Left colon (tissue), 2 donors: ENCODE data around the gene PEX3. TPM values are rescaled to one million over a fixed set of nuclear protein-coding genes. Genes with fewer than 3 reads are reported as not detected.

Experiments used
- ATAC-seq: fragments of 200-7000 bp; cut with Tn5 transposase; one replicate; pipeline ENCODE4 v1.9.1; 2020; ENCODE audit warnings: mild to moderate bottlenecking, moderate library complexity
- DNase-seq, 2 donors: peaks; one replicate each; pipeline ENCODE4 v3.0.0-alpha.2; 2020
- intact Hi-C, 2 donors: fragments of 100-400 bp; cut with DNase I in 1 of 2; cut with micrococcal nuclease in 1 of 2; formaldehyde crosslinking; loops; one replicate each; pipeline versions ENCODE4 v1.11.2 to v1.14.0; 2022; cut with DNase I, micrococcal nuclease
- total RNA-seq, 2 donors: library from RNA; stranded (reverse); fragmentation: NEBNext Ultra II Directional; extraction: Animal tissue kit (Norgen Biotek cat#: 25700); gene quantifications; one replicate each; pipeline ENCODE4 v1.2.1, GENCODE V29; 2021
- donor health status: DM: no; HTN: no; CAD: no.
- donor health status: DM: yes; HTN: yes; CAD: no.

Gene PEX3
- total RNA-seq, 2 donors from 2014 or later = 10.4 to 11.2 TPM

DNA sequence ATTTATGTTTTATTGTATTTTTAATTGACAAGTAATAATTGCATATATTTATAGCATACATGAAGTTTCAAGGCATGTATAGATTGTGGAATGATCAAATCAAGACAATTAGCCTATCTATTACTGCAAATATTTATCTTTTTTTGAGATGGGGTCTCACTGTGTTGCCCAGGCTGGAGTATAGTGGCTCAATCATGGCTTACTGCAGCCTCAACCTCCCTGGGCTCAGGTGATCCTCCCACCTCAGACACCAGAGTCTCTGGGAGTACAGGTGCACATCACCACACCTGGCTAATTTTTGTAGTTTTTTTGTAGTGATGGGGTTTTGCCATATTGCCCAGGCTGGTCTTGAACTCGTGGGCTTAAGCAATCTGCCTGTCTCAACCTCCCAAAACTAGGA lies 77.1 kb downstream of the PEX3 start:
- ATAC-seq (no peak), DNase-seq (no peak)
- intact Hi-C loops = no loop called here

DNA sequence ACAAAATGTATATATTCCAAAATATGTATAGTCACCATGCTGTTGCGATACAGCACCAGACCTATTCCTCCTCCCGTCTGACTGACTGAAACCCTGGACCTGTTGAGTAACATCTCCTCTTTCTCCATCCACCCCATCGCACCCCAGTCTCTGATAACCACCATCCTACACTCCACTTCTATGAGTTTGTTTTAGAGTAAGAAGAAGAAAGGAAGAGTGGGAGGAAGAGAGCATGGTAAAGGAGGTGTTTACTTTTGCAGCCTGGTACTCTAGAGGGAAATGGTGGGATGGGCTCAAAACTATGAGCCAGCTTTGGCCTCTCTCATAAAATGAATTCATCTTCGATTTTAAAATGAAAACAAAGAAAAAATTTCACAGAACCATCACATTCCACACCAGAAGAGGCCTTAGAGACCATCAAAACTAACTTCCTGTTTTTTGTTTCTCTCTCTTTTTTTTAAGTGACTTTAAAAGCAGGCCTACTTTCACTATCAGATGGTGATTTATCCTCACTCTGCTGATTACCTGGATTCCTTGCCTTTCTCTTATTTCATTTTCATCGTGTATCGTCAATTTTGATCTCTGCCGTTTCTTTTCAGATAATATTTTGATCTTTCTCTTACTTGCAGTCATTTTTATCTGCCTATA lies 77.7 kb downstream of the PEX3 start:
- ATAC-seq = no peak
- no peak for DNase-seq
- intact Hi-C loops = no loop called here

DNA sequence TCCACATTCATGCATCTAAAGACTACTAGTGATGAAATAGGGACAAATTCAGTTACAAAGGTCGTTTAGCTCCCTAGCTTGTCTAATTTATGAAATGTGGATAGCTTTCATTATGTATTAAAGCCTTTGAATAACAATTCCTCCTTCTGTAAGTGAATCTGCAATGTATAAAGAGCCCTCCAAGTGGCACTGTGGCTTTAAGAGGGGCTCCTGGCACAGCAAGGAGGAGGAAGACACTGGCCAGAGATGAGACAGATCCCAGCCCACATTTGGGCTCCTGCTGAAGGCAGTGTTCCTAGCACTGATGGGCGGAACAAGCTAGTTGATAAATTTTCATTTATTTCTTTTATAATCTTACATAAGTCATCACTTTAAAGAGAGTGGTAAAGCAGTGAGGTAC lies 78.5 kb downstream of the PEX3 start:
- intact Hi-C loops = no loop called here
- ATAC-seq = no peak

DNA sequence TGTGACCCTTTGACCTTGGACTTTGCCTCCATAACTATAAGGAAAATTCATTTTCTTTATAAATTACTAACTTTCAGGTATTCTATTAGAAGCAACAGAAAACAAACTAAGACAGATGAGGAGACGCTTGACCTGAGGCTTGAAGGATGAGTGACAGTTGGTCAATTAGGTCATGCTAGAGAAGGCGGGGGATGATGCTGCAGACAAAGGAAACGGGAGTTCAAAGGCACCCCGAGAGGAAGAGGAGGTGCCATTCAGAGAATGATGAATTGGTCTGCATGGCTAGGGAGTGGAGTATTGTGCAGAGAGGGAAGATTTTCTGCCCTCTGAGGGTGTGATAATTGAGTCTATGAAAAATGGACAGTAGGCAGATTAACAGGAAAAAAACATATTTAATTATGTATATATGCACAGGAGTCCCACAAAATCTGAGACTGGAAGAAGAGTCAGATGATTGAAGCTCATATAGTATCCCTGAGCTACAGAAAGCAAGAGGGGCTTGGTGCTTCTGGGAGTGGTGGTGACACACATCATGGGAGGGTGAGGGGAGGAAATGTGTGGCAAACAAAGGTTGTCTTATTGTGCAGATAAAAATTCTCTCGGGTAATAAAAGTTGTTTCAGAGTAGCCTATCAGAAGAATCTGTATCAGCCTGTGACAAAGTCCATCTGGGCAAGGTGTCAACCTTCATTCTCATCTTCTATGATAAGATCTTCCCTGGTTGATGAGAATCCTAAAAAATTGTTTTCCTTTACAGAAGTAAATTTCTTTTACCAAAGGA lies 81.3 kb downstream of the PEX3 start:
- ATAC-seq (peak; percentile 75), DNase-seq (peak in 1 of 2 donors; percentile 48)
- intact Hi-C loops = no loop called here

More for the DNA sequence above, 78.5 kb downstream of the PEX3 start:
- no peak for DNase-seq

DNA sequence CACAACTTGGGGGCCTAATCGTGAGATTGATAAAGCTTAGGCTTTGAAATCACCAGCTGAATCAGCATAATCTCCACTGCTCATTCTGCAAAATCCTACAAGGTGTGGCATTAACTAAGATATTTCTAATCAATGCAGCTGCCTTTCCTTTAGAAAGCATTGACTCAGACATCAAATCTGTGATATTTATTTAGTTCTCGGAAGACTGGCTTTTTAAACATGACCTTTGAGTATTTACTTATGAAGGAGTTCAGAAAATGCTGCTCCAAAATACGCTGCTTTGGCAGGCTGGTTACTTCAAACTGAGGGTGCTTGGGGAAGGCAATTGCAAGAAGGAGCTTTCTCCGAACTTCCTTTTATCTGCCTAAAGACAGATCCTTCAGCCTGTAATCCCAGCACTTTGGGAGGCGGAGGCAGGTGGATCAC lies 84.6 kb downstream of the PEX3 start:
- DNase-seq (no peak), ATAC-seq (no peak)
- intact Hi-C loops = no loop called here

DNA sequence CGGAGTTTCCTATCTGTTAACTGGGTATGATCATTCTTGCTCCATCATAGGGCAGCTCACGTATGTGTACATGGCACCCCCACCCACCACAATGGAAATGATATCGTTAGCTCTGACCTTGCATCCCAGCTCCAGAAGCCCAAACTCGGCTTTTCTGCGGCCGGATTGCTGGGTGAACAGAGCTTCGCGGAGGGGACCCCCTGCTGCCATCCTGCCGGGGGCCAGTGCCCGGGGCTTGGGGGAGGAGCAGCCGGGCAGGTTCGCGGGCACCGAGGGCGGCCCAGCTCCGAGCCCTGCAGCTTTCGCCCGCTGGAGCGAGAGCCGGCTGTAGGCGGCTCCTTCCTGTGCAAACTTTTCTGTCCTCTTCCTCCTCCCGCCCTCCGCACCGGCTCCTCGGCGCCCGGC lies 85.9 kb downstream of the PEX3 start:
- ATAC-seq (peak; percentile 70), DNase-seq (peak; percentile 50 to 75)
- intact Hi-C loops = no loop called here

DNA sequence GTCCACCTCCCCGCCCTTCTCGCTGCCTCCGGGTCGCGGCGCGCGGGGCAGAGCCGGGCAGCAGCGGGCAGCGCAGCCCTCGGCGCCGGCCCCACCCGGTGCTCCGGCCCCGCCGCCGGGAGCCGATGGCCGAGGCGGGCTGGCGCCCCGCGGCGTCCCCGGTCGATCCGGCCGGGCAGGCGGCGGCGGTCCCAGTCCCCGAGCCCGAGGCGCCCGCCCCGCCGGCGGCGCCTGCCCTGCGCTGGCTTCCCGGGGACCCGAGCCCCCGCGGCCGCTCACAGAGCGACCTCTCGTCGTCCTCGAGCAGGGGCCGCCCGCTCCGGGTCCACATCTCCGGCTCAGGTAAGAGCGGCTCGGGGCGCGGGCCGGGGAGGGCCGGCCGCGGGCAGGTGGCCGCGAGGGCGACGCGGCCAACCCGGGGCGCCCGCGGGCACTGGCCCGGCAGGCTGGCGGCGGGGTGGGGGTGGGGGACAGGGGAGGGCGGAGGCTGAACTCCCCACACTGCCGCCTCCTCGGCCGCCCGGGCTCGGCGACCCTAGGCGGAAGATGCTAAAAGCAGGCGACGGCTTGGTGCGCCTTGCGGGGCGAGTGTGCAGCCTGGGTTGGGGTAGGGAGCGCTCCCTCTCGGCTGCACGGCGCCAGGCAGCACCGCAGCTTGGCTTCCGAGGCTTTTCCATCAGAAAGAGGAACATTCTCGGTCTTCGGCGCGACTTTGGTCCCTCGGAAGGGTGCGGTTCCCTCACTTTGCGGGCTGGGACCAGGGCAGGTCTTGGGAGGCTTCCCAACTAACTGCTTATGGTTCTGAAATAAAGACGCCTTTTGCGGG lies 86.5 kb downstream of the PEX3 start:
- DNase-seq = peak; percentile 63 to 84
- ATAC-seq = peak; percentile 85
- intact Hi-C loops = no loop called here

DNA sequence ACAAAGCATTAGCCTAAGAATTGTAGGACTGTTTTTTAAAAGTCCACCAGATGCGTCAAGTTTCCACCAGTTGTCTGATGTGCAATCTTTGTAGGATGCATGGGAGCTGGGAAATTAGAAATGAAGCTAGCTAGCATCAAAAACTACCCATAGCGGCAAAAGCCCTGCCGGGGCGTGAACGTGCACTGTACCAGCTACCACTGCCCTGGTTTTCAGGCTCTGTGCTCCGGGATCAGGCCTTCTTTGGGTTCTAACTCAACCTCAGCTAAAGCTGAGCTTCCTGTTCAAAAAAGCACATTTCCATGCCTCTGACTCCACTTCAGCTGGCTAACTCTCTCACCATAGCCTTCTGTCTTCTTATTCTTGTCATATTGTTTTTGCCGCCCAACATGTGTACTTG lies 87.8 kb downstream of the PEX3 start:
- no peak for DNase-seq
- intact Hi-C loops = no loop called here
- ATAC-seq = no peak

DNA sequence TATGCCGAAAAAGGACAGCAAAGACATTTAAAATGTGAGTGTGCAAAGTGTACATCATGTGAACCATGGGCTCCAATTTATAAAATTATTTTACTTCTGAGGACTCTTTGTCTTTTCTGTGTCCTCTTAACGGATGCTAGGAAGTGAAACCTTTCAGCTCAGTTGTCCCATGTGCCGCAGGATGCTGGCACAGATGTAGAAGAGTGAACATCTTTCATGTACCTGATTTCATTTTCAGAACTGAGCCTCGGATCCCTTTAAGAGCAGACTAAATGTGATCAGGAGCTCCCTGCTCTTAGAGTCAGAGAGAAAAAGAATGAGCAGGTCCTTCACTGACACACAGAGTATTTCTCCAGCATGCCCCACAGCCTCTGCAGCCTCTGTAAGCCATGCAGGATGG lies 88.5 kb downstream of the PEX3 start:
- DNase-seq = no peak
- no peak for ATAC-seq
- intact Hi-C loops = no loop called here

DNA sequence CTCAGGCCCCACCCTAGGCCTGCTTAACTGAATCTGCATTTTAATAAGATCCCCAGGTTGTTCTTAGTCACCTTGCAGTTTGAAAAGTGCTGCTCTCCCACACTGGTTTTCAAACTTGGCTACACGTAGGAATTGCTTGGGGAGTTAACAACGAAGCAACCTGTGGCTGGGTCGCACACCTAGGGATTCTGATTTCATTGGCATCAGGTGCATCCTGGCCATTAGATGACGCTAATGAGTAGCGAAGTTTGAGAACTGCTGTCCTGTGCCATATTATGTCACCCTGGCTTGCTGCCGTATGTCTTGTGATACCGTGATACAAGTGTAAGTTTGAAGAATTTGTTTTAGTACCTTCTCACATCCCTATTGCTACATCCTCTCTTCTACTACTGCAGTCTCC lies 89.1 kb downstream of the PEX3 start:
- intact Hi-C loops = no loop called here
- ATAC-seq (no peak), DNase-seq (no peak)

DNA sequence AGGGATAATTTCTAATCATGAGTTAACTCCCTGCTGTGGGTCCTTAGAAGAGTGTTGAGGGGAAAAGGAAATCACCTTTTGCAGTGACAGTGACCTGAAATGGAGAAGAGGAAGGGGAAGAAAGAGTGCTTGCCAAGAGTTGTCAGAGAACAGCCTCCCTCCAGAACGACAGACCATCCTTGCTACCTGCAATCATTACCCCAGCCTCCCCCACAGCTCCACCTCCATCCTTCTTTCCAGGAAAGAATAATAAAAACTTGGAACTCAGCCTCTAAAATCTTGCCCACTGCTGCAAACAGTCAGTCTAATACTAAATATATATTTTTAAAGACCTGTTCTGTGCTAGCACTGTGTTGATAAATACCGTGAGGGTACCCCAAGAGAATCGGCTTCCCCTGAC lies 89.6 kb downstream of the PEX3 start:
- intact Hi-C loops = no loop called here
- DNase-seq (no peak), ATAC-seq (no peak)

Other genes with a start within 250 kb of the PEX3 start
- gene ADAT2, start 110 bp upstream of the PEX3 start, total RNA-seq = 10 to 100 TPM in 1 of 2 donors, 1 to 10 TPM in 1; 6.7 to 11.6 TPM
- 10 to 100 TPM; 68.4 to 83.1 TPM for gene FUCA2, start 60.9 kb downstream of the PEX3 start, total RNA-seq
- 10 to 100 TPM; 50.3 to 54.4 TPM for gene PHACTR2, start 227.2 kb downstream of the PEX3 start, total RNA-seq